Ishikawa (cell line): ENCODE results near the gene RASGRP1.

Experiments
- CEBPB ChIP-seq: IDR thresholded peaks from 2 replicates; pipeline ENCODE4 v1.6.1; 2012
- EP300 ChIP-seq: IDR thresholded peaks from 2 replicates; pipeline ENCODE4 v1.6.1; 2012; ENCODE audit warnings: borderline replicate concordance
- TCF12 ChIP-seq: IDR thresholded peaks from 2 replicates; pipeline ENCODE4 v1.6.1; 2012; ENCODE audit warnings: low read depth
- TF ChIP-seq, protein P1 (sequence below): IDR thresholded peaks from 2 replicates; pipeline ENCODE4 v1.6.1; 2012; ENCODE audit warnings: low read depth, mild to moderate bottlenecking
- TF ChIP-seq, protein P2 (sequence below): IDR thresholded peaks from 2 replicates; pipeline ENCODE4 v1.6.1; 2012

GRCh38 chr15:38526158-38526557, 38.5 kb downstream of the RASGRP1 start:
- TF ChIP-seq, protein P1, sequence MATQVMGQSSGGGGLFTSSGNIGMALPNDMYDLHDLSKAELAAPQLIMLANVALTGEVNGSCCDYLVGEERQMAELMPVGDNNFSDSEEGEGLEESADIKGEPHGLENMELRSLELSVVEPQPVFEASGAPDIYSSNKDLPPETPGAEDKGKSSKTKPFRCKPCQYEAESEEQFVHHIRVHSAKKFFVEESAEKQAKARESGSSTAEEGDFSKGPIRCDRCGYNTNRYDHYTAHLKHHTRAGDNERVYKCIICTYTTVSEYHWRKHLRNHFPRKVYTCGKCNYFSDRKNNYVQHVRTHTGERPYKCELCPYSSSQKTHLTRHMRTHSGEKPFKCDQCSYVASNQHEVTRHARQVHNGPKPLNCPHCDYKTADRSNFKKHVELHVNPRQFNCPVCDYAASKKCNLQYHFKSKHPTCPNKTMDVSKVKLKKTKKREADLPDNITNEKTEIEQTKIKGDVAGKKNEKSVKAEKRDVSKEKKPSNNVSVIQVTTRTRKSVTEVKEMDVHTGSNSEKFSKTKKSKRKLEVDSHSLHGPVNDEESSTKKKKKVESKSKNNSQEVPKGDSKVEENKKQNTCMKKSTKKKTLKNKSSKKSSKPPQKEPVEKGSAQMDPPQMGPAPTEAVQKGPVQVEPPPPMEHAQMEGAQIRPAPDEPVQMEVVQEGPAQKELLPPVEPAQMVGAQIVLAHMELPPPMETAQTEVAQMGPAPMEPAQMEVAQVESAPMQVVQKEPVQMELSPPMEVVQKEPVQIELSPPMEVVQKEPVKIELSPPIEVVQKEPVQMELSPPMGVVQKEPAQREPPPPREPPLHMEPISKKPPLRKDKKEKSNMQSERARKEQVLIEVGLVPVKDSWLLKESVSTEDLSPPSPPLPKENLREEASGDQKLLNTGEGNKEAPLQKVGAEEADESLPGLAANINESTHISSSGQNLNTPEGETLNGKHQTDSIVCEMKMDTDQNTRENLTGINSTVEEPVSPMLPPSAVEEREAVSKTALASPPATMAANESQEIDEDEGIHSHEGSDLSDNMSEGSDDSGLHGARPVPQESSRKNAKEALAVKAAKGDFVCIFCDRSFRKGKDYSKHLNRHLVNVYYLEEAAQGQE: no peak
- no peak for TF ChIP-seq EP300
- TF ChIP-seq TCF12: no peak
- no peak for TF ChIP-seq CEBPB
- TF ChIP-seq, protein P2, sequence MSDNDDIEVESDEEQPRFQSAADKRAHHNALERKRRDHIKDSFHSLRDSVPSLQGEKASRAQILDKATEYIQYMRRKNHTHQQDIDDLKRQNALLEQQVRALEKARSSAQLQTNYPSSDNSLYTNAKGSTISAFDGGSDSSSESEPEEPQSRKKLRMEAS: no peak
